Keratinocyte (primary cell): ENCODE measurements around the gene ENPP3. TPM values are rescaled to one million over a fixed set of nuclear protein-coding genes. Genes with fewer than 3 reads are reported as not detected.

Source experiments
- DNase-seq: peaks from one replicate; pipeline ENCODE4 v3.0.0-alpha.2; 2011; ENCODE audit warnings: low read depth, missing footprints, low spot score
- FAIRE-seq: peaks from 2 replicates; lab custom pipeline; 2011; peaks lifted over from hg19 to GRCh38; lab: Jason Lieb, UNC
- H2AFZ ChIP-seq: 2 replicates; pipeline ENCODE4 v1.6.0; 2012; ENCODE audit warnings: low read length, control low read depth, inconsistent platforms; ENCODE audit not compliant: control insufficient read depth
- H3K27ac ChIP-seq: 2 replicates; pipeline ENCODE4 v1.5.1; 2011; ENCODE audit warnings: low read length; ENCODE audit not compliant: control insufficient read depth, insufficient read depth
- H3K27me3 ChIP-seq: 3 replicates; pipeline ENCODE4 v1.6.0; 2011; ENCODE audit warnings: low read length; ENCODE audit not compliant: control insufficient read depth, insufficient read depth; ENCODE audit errors: extremely low read depth
- H3K36me3 ChIP-seq, 2 experiments: 2 replicates in 1 of 2; 3 replicates in 1 of 2; pipeline ENCODE4 v1.5.1; 2011; ENCODE audit warnings: low read length in 2 of 2, mild to moderate bottlenecking in 1 of 2; ENCODE audit not compliant: control insufficient read depth in 2 of 2, insufficient read depth in 2 of 2; ENCODE audit errors: extremely low read depth in 1 of 2
- H3K4me1 ChIP-seq: 3 replicates; pipeline ENCODE4 v1.5.1; 2011; ENCODE audit warnings: low read length; ENCODE audit not compliant: control insufficient read depth, insufficient read depth; ENCODE audit errors: extremely low read depth
- H3K4me2 ChIP-seq: 3 replicates; pipeline ENCODE4 v1.6.0; 2011; ENCODE audit warnings: low read depth, low read length; ENCODE audit not compliant: control insufficient read depth, insufficient read depth; ENCODE audit errors: extremely low read depth
- H3K4me3 ChIP-seq, 3 experiments: fragments of 200-600 bp in 1 of 3; sonication (generic) in 1 of 3; 2 replicates in 2 of 3; 3 replicates in 1 of 3; pipeline ENCODE4 v1.5.1; 2011 to 2016; ENCODE audit warnings: low read length in 3 of 3, mild to moderate bottlenecking in 3 of 3, control low read depth in 2 of 3, inconsistent platforms in 1 of 3, low read depth in 1 of 3, mixed read lengths in 1 of 3, mixed run types in 1 of 3, moderate library complexity in 1 of 3; ENCODE audit not compliant: control insufficient read depth in 2 of 3, insufficient read depth in 2 of 3; ENCODE audit errors: extremely low read depth in 1 of 3
- H3K79me2 ChIP-seq: 2 replicates; pipeline ENCODE4 v1.6.0; 2012; ENCODE audit warnings: low read length; ENCODE audit not compliant: control insufficient read depth, insufficient read depth
- H3K9ac ChIP-seq: 3 replicates; pipeline ENCODE4 v1.6.0; 2011; ENCODE audit warnings: low read length; ENCODE audit not compliant: control insufficient read depth, insufficient read depth; ENCODE audit errors: extremely low read depth
- H3K9me1 ChIP-seq: 3 replicates; pipeline ENCODE4 v1.6.0; 2011; ENCODE audit warnings: low read length; ENCODE audit not compliant: control insufficient read depth, insufficient read depth; ENCODE audit errors: extremely low read depth
- H3K9me3 ChIP-seq: 2 replicates; pipeline ENCODE4 v1.5.1; 2012; ENCODE audit warnings: low read depth, low read length; ENCODE audit not compliant: control insufficient read depth
- H4K20me1 ChIP-seq: 3 replicates; pipeline ENCODE4 v1.6.0; 2011; ENCODE audit warnings: low read length; ENCODE audit not compliant: control insufficient read depth, insufficient read depth; ENCODE audit errors: extremely low read depth
- CTCF ChIP-seq, 3 experiments: IDR thresholded peaks in 1 of 3; conservative IDR thresholded peaks in 1 of 3; optimal IDR thresholded peaks in 1 of 3; 2 replicates in 2 of 3; 3 replicates in 1 of 3; pipeline versions ENCODE3 to v1.5.1; 2011; ENCODE audit warnings: low read length in 3 of 3, mild to moderate bottlenecking in 3 of 3, moderate library complexity in 2 of 3, control low read depth in 1 of 3, inconsistent platforms in 1 of 3; ENCODE audit not compliant: insufficient read depth in 2 of 3; ENCODE audit errors: extremely low read depth in 1 of 3
- EZH2 ChIP-seq: IDR thresholded peaks from one replicate; pipeline ENCODE4 v1.6.1; 2012; ENCODE audit warnings: inconsistent platforms, mild to moderate bottlenecking, low read length, moderate library complexity
- dilution Hi-C: fragments of 300-500 bp; cut with MboI; formaldehyde crosslinking; loops from one replicate; pipeline ENCODE4 v1.7.0; 2020; ENCODE audit warnings: low sequenced_read_pairs; ENCODE audit not compliant: extremely low pct_ligation_motif_present
- polyA plus RNA-seq, 5 experiments: library from polyadenylated mRNA; depleted of rRNA in 3 of 5; stranded (reverse) in 3 of 5; stranded (forward) in 1 of 5; unstranded in 1 of 5; fragments of >200 nt; gene quantifications; 1 replicate in 1 of 5; 2 replicates in 3 of 5; 3 replicates in 1 of 5; pipeline versions ENCODE4 v1.2.1 to v1.2.3, GENCODE V29; 2011 to 2012; ENCODE audit warnings: missing spikeins in 2 of 5, low read depth in 1 of 5, low replicate concordance in 1 of 5

Gene ENPP3
- polyA plus RNA-seq, 1 donor (not counting 4 experiments of a cell fraction or from before 2014, with no cell fraction given), result not detected

GRCh38 chr6:131776985-131777384 is 139.9 kb downstream of the ENPP3 start:
- DNase-seq (no peak), FAIRE-seq (no peak)
- Histone ChIP-seq H3K27me3 (no peaks in the 10 kb centered on the region), H3K27ac (no peak overlapping the region), H4K20me1 (no peaks in the 10 kb centered on the region), H3K4me1 (no peaks in the 10 kb centered on the region), H3K4me3 (no peak overlapping the region), H3K4me2 (no peak overlapping the region), H2AFZ (no peak overlapping the region), H3K79me2 (no peaks in the 10 kb centered on the region), H3K9ac (no peak overlapping the region), H3K9me1 (no peaks in the 10 kb centered on the region), H3K36me3 (no peaks in the 10 kb centered on the region), H3K9me3 (no peaks in the 10 kb centered on the region)
- dilution Hi-C loops, result no loop called here
- no peak for TF ChIP-seq CTCF (optimal IDR thresholded peaks at IDR 0.05 in 1 of 3, IDR thresholded peaks at IDR 0.05 in 1 of 3, conservative IDR thresholded peaks at IDR 0.05 in 1 of 3; ENCODE audit: extremely low read depth in 1 of 3, insufficient read depth in 2 of 3, low read length in 3 of 3)
- no peak for TF ChIP-seq EZH2

- H4K20me1 ChIP-seq, result no peaks in the 10 kb centered on the region
- dilution Hi-C loops, result no loop called here
- no peak overlapping the region for H3K4me3 ChIP-seq
- H3K27ac ChIP-seq, result no peak overlapping the region
- no peaks in the 10 kb centered on the region for H3K36me3 ChIP-seq
- FAIRE-seq (no peak), DNase-seq (no peak)
- no peak overlapping the region for H3K9ac ChIP-seq
- H3K9me1 ChIP-seq, result no peaks in the 10 kb centered on the region
- TF ChIP-seq CTCF (optimal IDR thresholded peaks at IDR 0.05 in 1 of 3, IDR thresholded peaks at IDR 0.05 in 1 of 3, conservative IDR thresholded peaks at IDR 0.05 in 1 of 3; ENCODE audit: extremely low read depth in 1 of 3, insufficient read depth in 2 of 3, low read length in 3 of 3) (no peak), EZH2 (no peak)
- no peaks in the 10 kb centered on the region for H3K9me3 ChIP-seq
- H3K79me2 ChIP-seq, result no peaks in the 10 kb centered on the region
- no peak overlapping the region for H2AFZ ChIP-seq
- no peaks in the 10 kb centered on the region for H3K4me1 ChIP-seq
- no peaks in the 10 kb centered on the region for H3K27me3 ChIP-seq
- H3K4me2 ChIP-seq, result no peak overlapping the region
Observed at GRCh38 chr6:131778169-131778568, 141.1 kb downstream of the ENPP3 start.
